ENCODE results near the gene KIF6.

GRCh38 chr6:39465539-39465938, 259.7 kb downstream of the KIF6 start:
- TF ChIP-seq EZH2 (optimal IDR thresholded peaks at IDR 0.05; ENCODE audit: low read depth, low read length), result no peak
- TF ChIP-seq CTCF (IDR thresholded peaks at IDR 0.05; ENCODE audit: low read length), result no peak
- TF ChIP-seq EZH2phosphoT487 (IDR thresholded peaks at IDR 0.05; ENCODE audit: low read length), result no peak
